Skin of body (tissue), 2 donors: ENCODE results near the gene TRIP13. TPM values are rescaled to one million over a fixed set of nuclear protein-coding genes. Genes with fewer than 3 reads are reported as not detected.
"Not testable (repeated sequence)": the region's sequence is repeated elsewhere in the genome, so short reads cannot be mapped to it uniquely, and the experiment has no call there.

Experiments
- DNase-seq: peaks from one replicate; lab custom pipeline; 2025; lab: John Stamatoyannopoulos, UW
- total RNA-seq: library from RNA; depleted of rRNA; stranded (reverse); fragments of >200 nt; gene quantifications from one replicate; pipeline ENCODE4 v1.2.3, GENCODE V29; 2014

The TRIP13 gene
- total RNA-seq, 1 donor from 2014 or later: 6.5 TPM

DNA sequence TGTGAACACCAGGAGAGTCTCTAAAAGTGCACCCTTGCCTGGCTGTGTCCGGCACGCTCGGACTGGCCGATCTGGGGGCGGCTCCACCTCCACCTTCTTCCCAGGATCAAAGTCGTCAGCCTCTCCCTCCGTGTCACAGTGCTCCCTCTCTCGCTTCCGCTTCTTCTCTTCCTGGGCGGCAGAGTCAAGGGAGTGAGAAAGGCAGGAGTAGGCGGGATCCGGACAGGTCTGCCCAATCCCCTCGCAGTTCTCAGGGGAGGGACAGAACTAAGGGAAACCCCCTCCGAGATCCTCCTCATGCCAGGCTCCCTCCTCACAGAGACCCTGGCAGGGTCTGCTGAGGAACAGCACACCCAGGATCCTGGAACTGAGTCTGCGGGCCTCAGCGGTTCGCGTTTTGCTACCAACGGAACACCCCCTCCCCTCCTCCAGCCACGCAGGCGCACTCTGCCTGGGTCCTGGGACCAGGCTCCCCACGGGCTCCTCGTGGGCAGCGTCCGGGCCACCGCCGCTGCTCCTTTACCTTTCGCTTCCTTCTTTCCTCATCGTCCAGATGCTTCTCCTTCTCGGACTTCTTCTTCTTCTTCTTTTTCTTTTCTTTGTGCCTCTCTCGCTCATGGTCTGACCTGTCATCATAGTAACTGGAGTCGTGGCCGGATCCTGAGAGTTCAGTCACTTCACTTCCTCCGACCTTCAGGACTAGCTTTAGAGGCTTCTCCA, 1.4 kb upstream of the TRIP13 start:
- no peak for DNase-seq

- no peak for DNase-seq
These were observed 769 bp upstream of the TRIP13 start for GRCh38 chr5:891837-892393.

GRCh38 chr5:893137-893506, 438 bp downstream of the TRIP13 start:
- no peak for DNase-seq

DNA sequence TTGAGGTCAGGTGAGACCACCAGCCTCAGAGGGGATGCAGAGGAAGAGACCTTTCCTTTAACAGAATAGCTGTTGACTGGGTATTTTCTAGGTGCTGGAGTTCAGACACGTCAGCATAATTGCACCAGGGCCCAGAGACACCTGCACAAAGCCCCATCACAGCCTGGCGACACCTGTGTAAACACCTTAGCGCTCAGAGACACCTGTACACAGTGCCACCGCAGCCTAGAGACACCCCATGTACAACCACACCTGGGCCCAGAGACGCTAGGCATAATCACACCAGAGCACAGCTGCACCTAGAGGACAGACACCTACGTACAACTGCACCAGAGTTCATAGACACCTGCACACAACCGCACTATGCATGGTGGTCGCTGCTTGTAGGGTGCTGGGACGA, 1.0 kb downstream of the TRIP13 start:
- DNase-seq: no peak

- no peak for DNase-seq
These were observed 8.1 kb downstream of the TRIP13 start for GRCh38 chr5:900781-901180.

DNA sequence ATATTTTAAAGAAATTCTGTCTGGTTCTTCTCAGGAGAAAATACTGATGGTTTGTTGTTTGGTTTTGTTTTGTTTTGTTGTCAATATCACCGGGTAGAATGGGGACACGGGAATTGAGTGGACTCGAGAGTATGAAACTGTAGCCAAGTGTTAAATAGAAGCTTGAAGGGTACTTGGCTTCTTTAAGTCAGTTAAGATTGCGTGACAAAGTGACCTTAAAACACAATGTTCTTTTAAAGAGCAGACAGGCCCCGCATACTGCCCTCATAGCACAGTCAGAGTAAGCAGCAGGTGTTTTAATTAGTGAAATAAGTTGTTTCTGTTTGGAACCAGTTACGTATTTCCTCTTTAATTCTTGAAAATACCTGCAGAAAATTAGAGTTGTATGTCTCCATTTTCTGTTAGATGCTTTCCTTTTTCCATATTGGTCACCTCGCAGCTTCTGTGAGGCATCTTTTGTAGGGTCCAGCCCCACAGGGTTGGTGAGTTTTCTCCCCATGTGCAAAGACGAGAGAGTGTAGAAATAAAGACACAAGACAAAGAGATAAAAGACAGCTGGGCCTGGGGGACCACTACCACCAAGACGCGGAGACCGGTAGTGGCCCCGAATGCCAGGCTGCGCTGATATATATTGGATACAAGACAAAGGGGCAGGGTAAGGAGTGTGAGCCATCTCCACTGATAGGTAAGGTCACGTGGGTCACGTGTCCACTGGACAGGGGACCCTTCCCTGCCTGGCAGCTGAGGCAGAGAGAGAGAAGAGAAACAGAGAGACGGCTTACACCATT, 9.6 kb downstream of the TRIP13 start:
- DNase-seq: no peak

DNA sequence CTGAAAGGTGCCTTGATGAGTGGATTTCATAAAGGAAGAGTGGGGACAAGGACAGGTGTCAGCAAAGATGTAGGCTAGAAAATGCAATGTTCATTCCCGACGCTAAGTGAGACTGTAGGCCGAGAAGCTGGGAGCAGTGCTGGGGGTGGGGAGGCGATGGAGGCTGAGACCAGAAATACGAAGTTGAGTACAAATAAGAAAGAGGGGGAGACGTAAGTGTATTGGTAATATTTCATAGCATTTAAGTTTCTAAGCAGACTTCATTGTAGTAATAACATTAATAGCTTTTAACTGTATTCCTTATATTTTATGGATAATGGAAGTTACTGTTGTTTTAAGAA, 11.0 kb downstream of the TRIP13 start:
- DNase-seq: no peak

- DNase-seq: no peak
These were observed 12.5 kb downstream of the TRIP13 start for GRCh38 chr5:905139-905642.

DNA sequence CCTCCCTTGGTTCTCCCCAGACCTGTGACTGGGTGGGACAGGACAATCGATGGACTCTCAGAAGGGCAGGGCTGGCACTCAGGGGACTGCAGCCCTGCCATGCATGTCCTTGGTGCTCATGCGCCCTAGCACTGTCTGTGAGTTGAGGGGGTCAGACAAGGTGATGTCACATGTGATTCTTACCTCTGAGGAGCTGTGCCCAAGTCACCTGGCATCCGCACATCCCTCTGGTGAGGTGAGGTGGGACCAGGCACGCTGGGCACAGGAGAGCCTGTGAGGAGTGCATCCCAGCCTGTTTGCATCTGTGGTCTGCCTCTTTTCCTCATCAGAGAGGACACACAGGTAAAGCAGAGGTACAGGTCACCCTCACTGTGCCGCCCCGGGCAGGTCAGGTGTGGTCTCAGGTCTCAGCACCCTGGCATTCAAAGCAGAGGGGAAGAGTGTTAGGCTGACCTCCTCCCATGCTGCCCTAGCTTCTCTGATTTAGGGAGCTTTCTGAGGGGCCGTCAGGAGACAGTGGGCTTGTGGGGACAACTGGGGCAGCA, 14.8 kb downstream of the TRIP13 start:
- no peak for DNase-seq

DNA sequence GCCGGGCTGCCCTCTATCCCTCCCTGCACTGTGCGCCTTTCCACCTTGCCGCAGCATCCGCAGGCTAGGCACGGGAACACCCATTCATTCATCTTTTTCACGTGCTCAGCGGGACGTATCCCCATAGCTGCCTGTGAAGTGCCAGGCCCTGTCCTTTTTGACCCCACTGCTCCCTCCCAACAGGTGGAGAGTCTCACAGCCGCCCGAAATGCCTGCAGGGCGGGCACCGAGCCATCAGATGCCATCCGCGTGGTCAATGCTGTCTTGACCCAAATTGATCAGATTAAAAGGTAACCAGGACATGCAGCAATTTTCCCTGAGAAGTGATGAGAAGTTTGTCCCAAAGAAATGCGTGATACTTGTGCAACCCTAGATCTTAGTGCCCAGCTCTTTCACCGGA, 15.5 kb downstream of the TRIP13 start:
- no peak for DNase-seq

GRCh38 chr5:909086-909485, 16.4 kb downstream of the TRIP13 start:
- DNase-seq: no peak

DNA sequence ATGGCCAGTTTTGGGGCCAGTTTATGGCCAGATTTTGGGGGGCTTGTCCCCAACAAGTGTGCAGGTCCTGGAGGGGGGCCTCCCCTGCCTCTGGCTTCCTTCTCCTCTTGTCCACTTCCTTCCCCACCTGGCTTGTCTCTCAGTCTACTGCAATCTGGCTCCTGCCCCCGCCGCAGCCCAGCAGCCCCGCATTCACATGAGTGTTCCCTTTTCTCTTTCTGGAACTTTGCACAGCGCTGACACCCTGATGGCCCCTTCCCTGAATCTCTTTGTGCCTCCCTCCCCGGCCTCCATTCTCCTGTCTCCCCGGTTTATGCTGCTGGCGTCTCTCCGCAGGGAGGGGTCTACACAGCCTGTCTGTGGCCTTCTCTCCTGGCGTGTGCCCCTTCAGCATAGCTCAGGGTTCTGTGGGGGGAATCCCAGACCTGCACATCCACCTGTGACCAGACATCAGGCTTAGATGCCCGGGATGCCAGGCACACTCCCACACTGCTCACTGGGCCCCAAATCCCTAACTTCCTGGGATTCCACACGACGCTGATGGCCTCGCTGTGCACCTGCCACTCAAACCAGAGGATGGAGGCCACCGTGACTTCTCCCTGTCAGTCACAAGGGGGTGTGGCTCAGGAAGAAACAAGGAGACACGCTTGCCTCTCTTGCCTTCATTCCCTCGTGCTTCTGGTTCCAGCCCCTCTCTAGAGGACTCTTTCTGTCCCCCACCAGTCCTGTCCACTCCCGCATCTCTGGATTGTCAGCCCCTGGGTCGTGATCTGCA, 17.5 kb downstream of the TRIP13 start:
- DNase-seq: no peak

- DNase-seq: no peak
These were observed 18.1 kb downstream of the TRIP13 start for GRCh38 chr5:910769-911160.

DNA sequence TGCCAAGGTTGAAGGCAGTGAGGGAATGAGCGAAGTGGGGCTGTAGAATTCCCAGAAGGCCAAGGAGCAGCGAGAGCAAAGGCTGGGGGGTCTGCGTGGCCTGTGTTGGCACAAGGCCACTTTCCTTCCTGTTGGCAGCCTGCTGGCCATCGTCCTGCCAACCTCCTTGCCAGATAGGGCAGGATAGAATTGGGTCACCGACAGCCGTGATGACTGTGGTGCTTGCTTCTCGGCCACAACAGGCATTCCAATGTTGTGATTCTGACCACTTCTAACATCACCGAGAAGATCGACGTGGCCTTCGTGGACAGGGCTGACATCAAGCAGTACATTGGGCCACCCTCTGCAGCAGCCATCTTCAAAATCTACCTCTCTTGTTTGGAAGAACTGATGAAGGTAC, 18.9 kb downstream of the TRIP13 start:
- DNase-seq: no peak

- peak; percentile 11 for DNase-seq
These were observed 19.8 kb downstream of the TRIP13 start for GRCh38 chr5:912280-913091.

DNA sequence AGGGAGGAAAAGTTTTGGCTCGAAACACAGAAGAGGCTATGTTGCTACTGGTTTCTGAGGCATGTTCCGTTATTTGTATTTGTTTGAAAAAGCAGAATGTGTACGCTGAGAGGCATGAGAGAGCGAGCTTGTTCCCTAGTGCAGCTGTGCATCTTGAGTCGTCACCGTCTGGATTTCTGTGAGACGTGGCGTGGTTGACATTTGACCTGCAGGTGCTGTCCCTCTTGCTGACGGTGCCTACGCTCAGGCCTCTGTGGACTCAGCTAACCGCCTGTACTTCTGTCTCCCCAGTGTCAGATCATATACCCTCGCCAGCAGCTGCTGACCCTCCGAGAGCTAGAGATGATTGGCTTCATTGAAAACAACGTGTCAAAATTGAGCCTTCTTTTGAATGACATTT, 21.5 kb downstream of the TRIP13 start:
- no peak for DNase-seq

DNA sequence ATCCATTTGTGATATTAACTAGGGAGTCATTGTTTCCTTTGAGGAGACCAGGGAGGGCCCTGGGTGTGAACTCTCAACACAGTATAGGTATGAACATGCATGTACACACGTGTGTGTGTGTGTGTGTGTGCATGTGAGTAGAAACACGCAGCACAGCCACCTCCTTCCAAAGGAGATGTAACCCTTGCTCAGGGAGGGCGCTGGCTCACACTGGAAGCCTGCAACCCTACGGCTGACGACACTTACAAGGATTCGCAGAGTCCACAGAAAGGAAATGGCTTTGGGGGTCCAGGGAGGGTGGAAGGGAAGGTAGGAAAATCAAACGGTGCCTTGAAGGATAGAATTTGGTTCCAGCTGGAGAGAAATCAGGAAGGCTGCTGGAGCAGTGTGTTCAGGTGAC, 21.9 kb downstream of the TRIP13 start:
- no peak for DNase-seq

GRCh38 chr5:915346-915745, 22.7 kb downstream of the TRIP13 start:
- not testable (repeated sequence) for DNase-seq

GRCh38 chr5:915946-916345, 23.3 kb downstream of the TRIP13 start:
- DNase-seq: no peak

GRCh38 chr5:916441-917293, 24.0 kb downstream of the TRIP13 start:
- no peak for DNase-seq
